ENCODE data around the gene KPNA5. TPM values are rescaled to one million over a fixed set of nuclear protein-coding genes. Genes with fewer than 3 reads are reported as not detected.
"Not testable (repeated sequence)": the region's sequence is repeated elsewhere in the genome, so short reads cannot be mapped to it uniquely, and the experiment has no call there.

KPNA5 gene
- total and polyA plus RNA-seq, 2 donors: 7.3 to 23.6 TPM

GRCh38 chr6:116686475-116687101 lies 5.6 kb downstream of the KPNA5 start:
- not testable (repeated sequence) for H3K27ac ChIP-seq (ENCODE audit: low read depth in 1 of 2, low read length in 1 of 2); DNase-seq (ENCODE audit: low read depth in 6 of 9, low spot score in 9 of 9); H3K9me3 ChIP-seq (ENCODE audit: control insufficient read depth in 2 of 2, insufficient read depth in 1 of 2, low read length in 1 of 2); H3K36me3 ChIP-seq (ENCODE audit: control insufficient read depth in 2 of 2, insufficient read depth in 2 of 2, low read length in 1 of 2); H3K27me3 ChIP-seq (ENCODE audit: control insufficient read depth in 2 of 2, insufficient read depth in 1 of 2, low read length in 1 of 2); H3K4me3 ChIP-seq (ENCODE audit: low read length in 2 of 2); H3K4me1 ChIP-seq (ENCODE audit: control insufficient read depth in 2 of 2, insufficient read depth in 2 of 2, low read length in 2 of 2)
- WGBS: 95% methylated on average over 2 of the region's 2 CpGs

DNA sequence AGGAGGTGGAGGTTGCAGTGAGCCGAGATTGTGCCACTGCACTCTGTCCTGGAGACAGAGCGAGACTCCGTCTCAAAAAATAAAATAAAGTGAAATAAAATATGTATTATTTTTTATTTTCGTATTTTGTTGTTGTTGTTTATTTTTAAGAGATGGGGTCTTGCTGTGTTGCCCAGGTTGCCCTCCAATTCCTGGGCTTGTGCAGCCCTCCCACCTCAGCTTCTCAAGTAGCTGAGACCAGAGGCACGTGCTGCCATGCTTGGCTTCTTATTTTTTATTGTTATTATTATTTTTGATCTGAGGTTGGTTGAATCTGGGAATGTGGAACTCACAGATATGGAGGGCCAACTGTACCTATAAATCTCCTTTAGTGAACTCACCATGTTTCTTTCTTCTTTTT lies 10.1 kb downstream of the KPNA5 start:
- Histone ChIP-seq H3K4me3 (ENCODE audit: low read length in 2 of 2) (no peak overlapping the region), H3K36me3 (ENCODE audit: control insufficient read depth in 2 of 2, insufficient read depth in 2 of 2, low read length in 1 of 2) (peaks cover 3% of the 10 kb centered on the region in 2 donors), H3K4me1 (ENCODE audit: control insufficient read depth in 2 of 2, insufficient read depth in 2 of 2, low read length in 2 of 2) (no peaks in the 10 kb centered on the region), H3K27me3 (ENCODE audit: control insufficient read depth in 2 of 2, insufficient read depth in 1 of 2, low read length in 1 of 2) (no peaks in the 10 kb centered on the region), H3K9me3 (ENCODE audit: control insufficient read depth in 2 of 2, insufficient read depth in 1 of 2, low read length in 1 of 2) (no peaks in the 10 kb centered on the region), H3K27ac (ENCODE audit: low read depth in 1 of 2, low read length in 1 of 2) (no peak overlapping the region)
- no peak for DNase-seq (ENCODE audit: low read depth in 6 of 9, low spot score in 9 of 9)
- 98% methylated on average over 5 of the region's 5 CpGs for WGBS

DNA sequence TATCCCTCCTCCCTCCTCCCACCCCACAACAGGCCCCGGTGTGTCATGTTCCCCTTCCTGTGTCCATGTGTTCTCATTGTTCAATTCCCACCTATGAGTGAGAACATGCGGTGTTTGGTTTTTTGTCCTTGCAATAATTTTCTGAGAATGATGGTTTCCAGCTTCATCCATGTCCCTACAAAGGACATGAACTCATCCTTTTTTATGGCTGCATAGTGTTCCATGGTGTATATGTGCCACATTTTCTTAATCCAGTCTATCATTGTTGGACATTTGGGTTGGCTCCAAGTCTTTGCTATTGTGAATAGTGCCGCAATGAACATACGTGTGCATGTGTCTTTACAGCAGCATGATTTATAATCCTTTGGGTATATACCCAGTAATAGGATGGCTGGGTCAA lies 11.9 kb downstream of the KPNA5 start:
- not testable (repeated sequence) for H3K9me3 ChIP-seq (ENCODE audit: control insufficient read depth in 2 of 2, insufficient read depth in 1 of 2, low read length in 1 of 2); H3K27ac ChIP-seq (ENCODE audit: low read depth in 1 of 2, low read length in 1 of 2); H3K27me3 ChIP-seq (ENCODE audit: control insufficient read depth in 2 of 2, insufficient read depth in 1 of 2, low read length in 1 of 2); DNase-seq (ENCODE audit: low read depth in 6 of 9, low spot score in 9 of 9); H3K4me1 ChIP-seq (ENCODE audit: control insufficient read depth in 2 of 2, insufficient read depth in 2 of 2, low read length in 2 of 2); H3K4me3 ChIP-seq (ENCODE audit: low read length in 2 of 2); H3K36me3 ChIP-seq (ENCODE audit: control insufficient read depth in 2 of 2, insufficient read depth in 2 of 2, low read length in 1 of 2)
- WGBS: 95% methylated on average over 4 of the region's 4 CpGs

DNA sequence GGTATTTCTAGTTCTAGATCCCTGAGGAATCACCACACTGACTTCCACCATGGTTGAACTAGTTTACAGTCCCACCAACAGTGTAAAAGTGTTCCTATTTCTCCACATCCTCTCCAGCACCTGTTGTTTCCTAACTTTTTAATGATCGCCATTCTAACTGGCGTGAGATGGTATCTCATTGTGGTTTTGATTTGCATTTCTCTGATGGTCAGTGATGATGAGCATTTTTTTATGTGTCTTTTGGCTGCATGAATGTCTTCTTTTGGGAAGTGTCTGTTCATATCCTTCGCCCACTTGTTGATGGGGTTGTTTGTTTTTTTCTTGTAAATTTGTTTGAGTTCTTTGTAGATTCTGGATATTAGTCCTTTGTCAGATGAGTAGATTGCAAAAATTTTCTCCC lies 12.3 kb downstream of the KPNA5 start:
- H3K4me3 ChIP-seq (ENCODE audit: low read length in 2 of 2); H3K27me3 ChIP-seq (ENCODE audit: control insufficient read depth in 2 of 2, insufficient read depth in 1 of 2, low read length in 1 of 2); DNase-seq (ENCODE audit: low read depth in 6 of 9, low spot score in 9 of 9); H3K9me3 ChIP-seq (ENCODE audit: control insufficient read depth in 2 of 2, insufficient read depth in 1 of 2, low read length in 1 of 2); H3K27ac ChIP-seq (ENCODE audit: low read depth in 1 of 2, low read length in 1 of 2); H3K36me3 ChIP-seq (ENCODE audit: control insufficient read depth in 2 of 2, insufficient read depth in 2 of 2, low read length in 1 of 2); H3K4me1 ChIP-seq (ENCODE audit: control insufficient read depth in 2 of 2, insufficient read depth in 2 of 2, low read length in 2 of 2): not testable (repeated sequence)
- WGBS: 100% methylated on average over 2 of the region's 3 CpGs

DNA sequence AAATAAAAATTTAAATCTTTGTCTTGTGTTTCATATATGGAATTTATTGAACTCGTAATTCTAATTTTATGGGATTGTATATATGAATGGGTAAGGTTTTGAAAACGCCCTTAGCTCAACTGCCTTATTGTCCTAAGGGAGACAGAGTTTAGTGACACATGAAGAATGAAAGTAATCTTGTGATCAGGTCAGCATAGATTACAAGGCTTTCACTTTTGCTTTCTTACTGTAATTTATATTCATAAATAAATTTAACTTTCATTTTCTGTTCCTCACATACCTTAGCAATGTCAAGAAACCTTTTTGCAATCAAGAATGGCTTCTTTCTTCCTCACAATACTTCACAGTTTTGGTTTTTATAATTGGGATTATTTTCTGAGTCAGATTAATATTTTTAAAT lies 14.4 kb downstream of the KPNA5 start:
- H3K9me3 ChIP-seq (ENCODE audit: control insufficient read depth in 2 of 2, insufficient read depth in 1 of 2, low read length in 1 of 2): no peaks in the 10 kb centered on the region
- no peak overlapping the region for H3K4me3 ChIP-seq (ENCODE audit: low read length in 2 of 2)
- H3K4me1 ChIP-seq (ENCODE audit: control insufficient read depth in 2 of 2, insufficient read depth in 2 of 2, low read length in 2 of 2): no peaks in the 10 kb centered on the region
- DNase-seq (ENCODE audit: low read depth in 6 of 9, low spot score in 9 of 9): peak in 1 of 9 donors; percentile 6
- WGBS: 83% methylated on average over 2 of the region's 2 CpGs
- no peak overlapping the region for H3K27ac ChIP-seq (ENCODE audit: low read depth in 1 of 2, low read length in 1 of 2)
- H3K36me3 ChIP-seq (ENCODE audit: control insufficient read depth in 2 of 2, insufficient read depth in 2 of 2, low read length in 1 of 2): peaks cover 7 to 13% of the 10 kb centered on the region in 2 donors
- H3K27me3 ChIP-seq (ENCODE audit: control insufficient read depth in 2 of 2, insufficient read depth in 1 of 2, low read length in 1 of 2): no peaks in the 10 kb centered on the region

GRCh38 chr6:116697480-116697879 lies 16.5 kb downstream of the KPNA5 start:
- Histone ChIP-seq H3K36me3 (ENCODE audit: control insufficient read depth in 2 of 2, insufficient read depth in 2 of 2, low read length in 1 of 2) (peaks cover 8 to 19% of the 10 kb centered on the region in 2 donors), H3K27ac (ENCODE audit: low read depth in 1 of 2, low read length in 1 of 2) (no peak overlapping the region), H3K4me3 (ENCODE audit: low read length in 2 of 2) (no peak overlapping the region), H3K9me3 (ENCODE audit: control insufficient read depth in 2 of 2, insufficient read depth in 1 of 2, low read length in 1 of 2) (no peaks in the 10 kb centered on the region), H3K27me3 (ENCODE audit: control insufficient read depth in 2 of 2, insufficient read depth in 1 of 2, low read length in 1 of 2) (no peaks in the 10 kb centered on the region), H3K4me1 (ENCODE audit: control insufficient read depth in 2 of 2, insufficient read depth in 2 of 2, low read length in 2 of 2) (no peaks in the 10 kb centered on the region)
- DNase-seq (ENCODE audit: low read depth in 6 of 9, low spot score in 9 of 9): no peak

DNA sequence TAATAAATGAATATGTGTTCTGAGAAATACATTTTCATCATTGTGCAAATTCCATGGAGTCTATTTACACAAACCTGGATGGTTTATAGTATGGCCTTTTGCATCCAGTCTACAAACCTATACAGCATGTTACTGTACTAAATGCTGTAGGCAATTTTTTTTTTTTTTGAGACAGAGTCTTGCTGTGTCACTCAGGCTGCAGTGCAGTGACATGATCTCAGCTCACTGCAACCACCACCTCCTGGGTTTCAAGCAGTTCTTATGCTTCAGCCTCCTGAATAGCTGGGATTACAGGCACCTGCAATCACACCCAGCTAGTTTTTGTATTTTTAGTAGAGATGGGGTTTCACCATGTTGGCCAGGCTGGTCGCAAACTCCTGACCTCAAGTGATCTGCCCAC lies 22.9 kb downstream of the KPNA5 start:
- H3K27ac ChIP-seq (ENCODE audit: low read depth in 1 of 2, low read length in 1 of 2); H3K4me3 ChIP-seq (ENCODE audit: low read length in 2 of 2); H3K27me3 ChIP-seq (ENCODE audit: control insufficient read depth in 2 of 2, insufficient read depth in 1 of 2, low read length in 1 of 2); DNase-seq (ENCODE audit: low read depth in 6 of 9, low spot score in 9 of 9); H3K9me3 ChIP-seq (ENCODE audit: control insufficient read depth in 2 of 2, insufficient read depth in 1 of 2, low read length in 1 of 2); H3K4me1 ChIP-seq (ENCODE audit: control insufficient read depth in 2 of 2, insufficient read depth in 2 of 2, low read length in 2 of 2): not testable (repeated sequence)
- peaks cover 16 to 34% of the 10 kb centered on the region in 2 donors for H3K36me3 ChIP-seq (ENCODE audit: control insufficient read depth in 2 of 2, insufficient read depth in 2 of 2, low read length in 1 of 2)
- WGBS: 96% methylated on average over 1 of the region's 1 CpG

DNA sequence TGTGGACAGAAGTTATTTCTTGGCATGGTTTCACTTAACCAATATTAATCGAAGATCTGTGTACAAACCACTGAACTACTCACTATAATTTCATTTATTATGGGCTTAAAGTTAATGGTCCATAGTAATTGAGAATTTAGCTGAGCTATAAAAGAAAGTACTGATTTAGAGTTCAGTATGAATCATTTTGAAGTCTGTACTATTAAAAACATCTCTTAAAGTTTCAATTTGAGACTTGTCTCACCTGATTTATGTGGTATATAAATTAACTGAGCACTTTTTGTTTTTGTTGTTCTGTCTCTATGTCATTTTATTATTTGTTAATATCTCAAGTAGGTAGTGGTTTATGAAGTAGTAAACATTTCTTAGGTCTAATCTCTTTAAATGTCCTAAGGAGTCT lies 24.9 kb downstream of the KPNA5 start:
- Histone ChIP-seq H3K4me1 (ENCODE audit: control insufficient read depth in 2 of 2, insufficient read depth in 2 of 2, low read length in 2 of 2) (no peaks in the 10 kb centered on the region), H3K27ac (ENCODE audit: low read depth in 1 of 2, low read length in 1 of 2) (no peak overlapping the region), H3K4me3 (ENCODE audit: low read length in 2 of 2) (no peak overlapping the region), H3K27me3 (ENCODE audit: control insufficient read depth in 2 of 2, insufficient read depth in 1 of 2, low read length in 1 of 2) (no peaks in the 10 kb centered on the region), H3K9me3 (ENCODE audit: control insufficient read depth in 2 of 2, insufficient read depth in 1 of 2, low read length in 1 of 2) (no peaks in the 10 kb centered on the region), H3K36me3 (ENCODE audit: control insufficient read depth in 2 of 2, insufficient read depth in 2 of 2, low read length in 1 of 2) (peaks cover 16 to 25% of the 10 kb centered on the region in 2 donors)
- 99% methylated on average over 1 of the region's 1 CpG for WGBS
- DNase-seq (ENCODE audit: low read depth in 6 of 9, low spot score in 9 of 9): no peak

GRCh38 chr6:116714296-116714695 lies 33.3 kb downstream of the KPNA5 start:
- H3K4me3 ChIP-seq (ENCODE audit: low read length in 2 of 2): no peak overlapping the region
- WGBS: 99% methylated on average over 1 of the region's 1 CpG
- H3K27ac ChIP-seq (ENCODE audit: low read depth in 1 of 2, low read length in 1 of 2): no peak overlapping the region
- no peaks in the 10 kb centered on the region for H3K27me3 ChIP-seq (ENCODE audit: control insufficient read depth in 2 of 2, insufficient read depth in 1 of 2, low read length in 1 of 2)
- no peak for DNase-seq (ENCODE audit: low read depth in 6 of 9, low spot score in 9 of 9)
- H3K4me1 ChIP-seq (ENCODE audit: control insufficient read depth in 2 of 2, insufficient read depth in 2 of 2, low read length in 2 of 2): no peaks in the 10 kb centered on the region
- H3K9me3 ChIP-seq (ENCODE audit: control insufficient read depth in 2 of 2, insufficient read depth in 1 of 2, low read length in 1 of 2): peaks cover 0 to 5% of the 10 kb centered on the region in 2 donors
- H3K36me3 ChIP-seq (ENCODE audit: control insufficient read depth in 2 of 2, insufficient read depth in 2 of 2, low read length in 1 of 2): peaks cover 26 to 54% of the 10 kb centered on the region in 2 donors

GRCh38 chr6:116714761-116715160 lies 33.8 kb downstream of the KPNA5 start:
- WGBS: 96% methylated on average over 2 of the region's 2 CpGs
- H3K4me1 ChIP-seq (ENCODE audit: control insufficient read depth in 2 of 2, insufficient read depth in 2 of 2, low read length in 2 of 2): no peaks in the 10 kb centered on the region
- peaks cover 29 to 57% of the 10 kb centered on the region in 2 donors for H3K36me3 ChIP-seq (ENCODE audit: control insufficient read depth in 2 of 2, insufficient read depth in 2 of 2, low read length in 1 of 2)

More at GRCh38 chr6:116714761-116715160, 33.8 kb downstream of the KPNA5 start:
- Histone ChIP-seq H3K4me3 (ENCODE audit: low read length in 2 of 2) (no peak overlapping the region), H3K27me3 (ENCODE audit: control insufficient read depth in 2 of 2, insufficient read depth in 1 of 2, low read length in 1 of 2) (no peaks in the 10 kb centered on the region), H3K27ac (ENCODE audit: low read depth in 1 of 2, low read length in 1 of 2) (no peak overlapping the region), H3K9me3 (ENCODE audit: control insufficient read depth in 2 of 2, insufficient read depth in 1 of 2, low read length in 1 of 2) (peaks cover 0 to 5% of the 10 kb centered on the region in 2 donors)
- DNase-seq (ENCODE audit: low read depth in 6 of 9, low spot score in 9 of 9): no peak

All from thymus (tissue), 11 donors.